HL-60 (cell line): ENCODE results near the gene GCNT2.
"Not testable (repeated sequence)": the region's sequence is repeated elsewhere in the genome, so short reads cannot be mapped to it uniquely, and the experiment has no call there.

Experiments
- DNase-seq, 2 experiments: peaks; one replicate each; pipeline ENCODE4 v3.0.0-alpha.2; 2010 to 2020; ENCODE audit warnings: low read depth in 1 of 2, low spot score in 1 of 2
- H3K27ac ChIP-seq: fragments of 250-450 bp; sonication (Bioruptor Pico); replicated peaks from 2 replicates; pipeline ENCODE4 v1.5.1; 2020; ENCODE audit warnings: mild to moderate bottlenecking, moderate library complexity
- H3K27me3 ChIP-seq: fragments of 250-450 bp; sonication (Bioruptor Pico); 2 replicates; pipeline ENCODE4 v1.5.1; 2021; ENCODE audit warnings: mild to moderate bottlenecking, moderate library complexity; ENCODE audit not compliant: insufficient read depth, poor library complexity, severe bottlenecking
- H3K4me3 ChIP-seq: replicated peaks from 2 replicates; pipeline ENCODE4 v1.5.1; 2011; ENCODE audit warnings: mild to moderate bottlenecking, control low read depth, low read length; ENCODE audit not compliant: insufficient read depth
- GABPA ChIP-seq: IDR thresholded peaks from 2 replicates; pipeline ENCODE4 v1.6.1; 2012; ENCODE audit warnings: low read depth
- POLR2AphosphoS5 ChIP-seq: IDR thresholded peaks from 2 replicates; pipeline ENCODE4 v1.6.1; 2012; ENCODE audit warnings: low read depth
- SPI1 ChIP-seq: IDR thresholded peaks from 2 replicates; pipeline ENCODE4 v1.6.1; 2012; ENCODE audit warnings: low read depth, mild to moderate bottlenecking, borderline replicate concordance
- TF ChIP-seq, protein P1 (sequence below): IDR thresholded peaks from 2 replicates; pipeline ENCODE4 v1.6.1; 2012; ENCODE audit warnings: low read depth; ENCODE audit not compliant: insufficient replicate concordance
- TF ChIP-seq, protein P2 (sequence below): IDR thresholded peaks from one replicate; pipeline ENCODE4 v1.5.1; 2011; ENCODE audit warnings: low read length, control low read depth, inconsistent platforms; ENCODE audit not compliant: insufficient read depth

Gene GCNT2

DNA sequence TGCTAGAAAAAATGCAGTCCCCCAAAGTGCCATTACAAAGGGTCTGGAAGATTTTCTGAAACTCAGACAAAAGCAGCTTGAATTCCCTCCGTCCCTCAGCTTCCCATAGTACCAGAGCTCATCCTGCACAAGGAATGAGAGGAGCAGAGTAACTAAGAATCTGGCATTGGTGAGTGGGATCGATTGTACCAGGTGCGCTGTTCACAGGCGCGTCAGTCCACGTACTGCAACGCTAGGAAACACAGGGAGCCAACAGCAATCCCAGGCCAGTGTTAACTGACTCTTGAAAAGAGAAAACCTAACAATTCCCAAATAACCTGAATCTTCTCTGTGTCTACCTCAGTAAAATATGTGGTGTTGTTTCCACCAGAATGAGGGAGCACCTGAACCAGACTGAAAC is 77.9 kb downstream of the GCNT2 start:
- DNase-seq = no peak
- TF ChIP-seq POLR2AphosphoS5 (no peak), GABPA (no peak), SPI1 (no peak)
- TF ChIP-seq, protein P1, sequence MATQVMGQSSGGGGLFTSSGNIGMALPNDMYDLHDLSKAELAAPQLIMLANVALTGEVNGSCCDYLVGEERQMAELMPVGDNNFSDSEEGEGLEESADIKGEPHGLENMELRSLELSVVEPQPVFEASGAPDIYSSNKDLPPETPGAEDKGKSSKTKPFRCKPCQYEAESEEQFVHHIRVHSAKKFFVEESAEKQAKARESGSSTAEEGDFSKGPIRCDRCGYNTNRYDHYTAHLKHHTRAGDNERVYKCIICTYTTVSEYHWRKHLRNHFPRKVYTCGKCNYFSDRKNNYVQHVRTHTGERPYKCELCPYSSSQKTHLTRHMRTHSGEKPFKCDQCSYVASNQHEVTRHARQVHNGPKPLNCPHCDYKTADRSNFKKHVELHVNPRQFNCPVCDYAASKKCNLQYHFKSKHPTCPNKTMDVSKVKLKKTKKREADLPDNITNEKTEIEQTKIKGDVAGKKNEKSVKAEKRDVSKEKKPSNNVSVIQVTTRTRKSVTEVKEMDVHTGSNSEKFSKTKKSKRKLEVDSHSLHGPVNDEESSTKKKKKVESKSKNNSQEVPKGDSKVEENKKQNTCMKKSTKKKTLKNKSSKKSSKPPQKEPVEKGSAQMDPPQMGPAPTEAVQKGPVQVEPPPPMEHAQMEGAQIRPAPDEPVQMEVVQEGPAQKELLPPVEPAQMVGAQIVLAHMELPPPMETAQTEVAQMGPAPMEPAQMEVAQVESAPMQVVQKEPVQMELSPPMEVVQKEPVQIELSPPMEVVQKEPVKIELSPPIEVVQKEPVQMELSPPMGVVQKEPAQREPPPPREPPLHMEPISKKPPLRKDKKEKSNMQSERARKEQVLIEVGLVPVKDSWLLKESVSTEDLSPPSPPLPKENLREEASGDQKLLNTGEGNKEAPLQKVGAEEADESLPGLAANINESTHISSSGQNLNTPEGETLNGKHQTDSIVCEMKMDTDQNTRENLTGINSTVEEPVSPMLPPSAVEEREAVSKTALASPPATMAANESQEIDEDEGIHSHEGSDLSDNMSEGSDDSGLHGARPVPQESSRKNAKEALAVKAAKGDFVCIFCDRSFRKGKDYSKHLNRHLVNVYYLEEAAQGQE = no peak
- TF ChIP-seq, protein P2, sequence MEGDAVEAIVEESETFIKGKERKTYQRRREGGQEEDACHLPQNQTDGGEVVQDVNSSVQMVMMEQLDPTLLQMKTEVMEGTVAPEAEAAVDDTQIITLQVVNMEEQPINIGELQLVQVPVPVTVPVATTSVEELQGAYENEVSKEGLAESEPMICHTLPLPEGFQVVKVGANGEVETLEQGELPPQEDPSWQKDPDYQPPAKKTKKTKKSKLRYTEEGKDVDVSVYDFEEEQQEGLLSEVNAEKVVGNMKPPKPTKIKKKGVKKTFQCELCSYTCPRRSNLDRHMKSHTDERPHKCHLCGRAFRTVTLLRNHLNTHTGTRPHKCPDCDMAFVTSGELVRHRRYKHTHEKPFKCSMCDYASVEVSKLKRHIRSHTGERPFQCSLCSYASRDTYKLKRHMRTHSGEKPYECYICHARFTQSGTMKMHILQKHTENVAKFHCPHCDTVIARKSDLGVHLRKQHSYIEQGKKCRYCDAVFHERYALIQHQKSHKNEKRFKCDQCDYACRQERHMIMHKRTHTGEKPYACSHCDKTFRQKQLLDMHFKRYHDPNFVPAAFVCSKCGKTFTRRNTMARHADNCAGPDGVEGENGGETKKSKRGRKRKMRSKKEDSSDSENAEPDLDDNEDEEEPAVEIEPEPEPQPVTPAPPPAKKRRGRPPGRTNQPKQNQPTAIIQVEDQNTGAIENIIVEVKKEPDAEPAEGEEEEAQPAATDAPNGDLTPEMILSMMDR = no peak
- H3K4me3 ChIP-seq = no peak overlapping the region
- no peaks in the 10 kb centered on the region for H3K27me3 ChIP-seq
- peak overlapping the region; percentile 80 for H3K27ac ChIP-seq

DNA sequence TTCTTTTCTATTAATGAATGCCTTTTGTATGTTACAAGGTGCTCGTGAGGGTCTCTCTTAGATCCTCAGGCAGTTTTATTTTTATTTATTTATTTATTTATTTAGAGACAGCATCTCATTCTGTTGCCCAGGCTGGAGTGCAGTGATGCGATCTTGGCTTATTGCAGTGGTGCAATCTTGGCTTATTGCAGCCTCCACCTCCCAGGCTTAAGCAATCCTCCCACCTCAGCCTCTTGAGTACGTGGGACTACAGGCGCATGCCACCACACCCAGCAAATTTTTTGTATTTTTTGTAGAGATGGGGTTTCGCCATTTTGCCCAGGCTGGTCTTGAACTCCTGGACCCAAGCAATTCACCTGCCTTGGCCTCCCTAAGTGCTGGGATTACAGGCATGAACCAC is 79.5 kb downstream of the GCNT2 start:
- H3K27me3 ChIP-seq, H3K27ac ChIP-seq, H3K4me3 ChIP-seq, DNase-seq: not testable (repeated sequence)

DNA sequence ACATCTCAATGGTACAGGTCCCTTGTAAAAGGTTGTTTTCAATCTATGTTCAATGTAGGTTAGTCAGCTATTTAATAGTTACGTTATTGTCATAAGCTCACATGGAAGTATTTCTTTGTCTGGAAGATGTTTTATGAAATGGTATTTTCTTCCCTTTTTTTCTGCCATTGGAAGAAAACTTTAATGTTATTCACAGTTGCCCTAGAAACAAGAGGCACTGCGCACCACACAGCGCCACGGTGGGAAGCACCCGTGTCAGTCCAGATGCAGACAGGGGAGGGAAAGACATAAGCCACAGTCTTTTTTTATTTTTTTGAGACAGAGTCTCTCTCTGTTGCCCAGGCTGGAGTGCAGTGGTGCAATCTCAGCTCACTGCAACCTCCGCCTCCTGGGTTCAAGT is 82.1 kb downstream of the GCNT2 start:
- H3K4me3 ChIP-seq = no peak overlapping the region
- no peak for TF ChIP-seq GABPA
- TF ChIP-seq, protein P1 = no peak
- TF ChIP-seq, protein P2 = no peak
- TF ChIP-seq SPI1 = no peak
- no peak for TF ChIP-seq POLR2AphosphoS5
- H3K27me3 ChIP-seq = no peaks in the 10 kb centered on the region
- DNase-seq = no peak
- no peak overlapping the region for H3K27ac ChIP-seq

DNA sequence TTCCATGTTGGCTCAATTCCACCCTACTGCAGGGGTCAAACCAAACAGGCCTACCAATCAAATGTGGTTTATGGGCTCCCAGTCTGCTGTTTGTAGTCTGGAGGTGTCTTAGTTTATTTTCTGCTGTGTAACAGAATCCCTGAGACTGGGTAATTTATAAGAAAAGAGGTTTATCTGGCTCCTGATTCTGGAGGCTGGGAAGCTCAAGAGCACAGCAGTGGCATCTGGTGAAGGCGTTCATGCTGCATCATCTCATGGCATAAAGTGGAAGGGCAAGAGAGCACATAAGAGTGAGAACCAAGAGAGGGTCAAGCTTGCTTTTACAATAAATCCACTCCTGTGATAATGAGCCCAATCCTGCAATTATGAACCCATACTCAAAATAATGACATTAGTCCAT is 87.9 kb downstream of the GCNT2 start:
- H3K27me3 ChIP-seq = no peaks in the 10 kb centered on the region
- no peak for DNase-seq
- no peak overlapping the region for H3K27ac ChIP-seq
- TF ChIP-seq POLR2AphosphoS5 (no peak), SPI1 (no peak), GABPA (no peak)
- TF ChIP-seq, protein P2 = no peak
- TF ChIP-seq, protein P1 = no peak
- no peak overlapping the region for H3K4me3 ChIP-seq
